Thymus (tissue), 11 donors: ENCODE data around the gene RNF215. TPM values are rescaled to one million over a fixed set of nuclear protein-coding genes. Genes with fewer than 3 reads are reported as not detected.

Experiments
- DNase-seq, 9 donors: peaks; one replicate each; pipeline ENCODE4 v3.0.0-alpha.2; 2013; ENCODE audit warnings: low spot score in 9 of 9, low read depth in 6 of 9, missing footprints in 1 of 9
- H3K27ac ChIP-seq, 2 donors: one replicate each; pipeline ENCODE4 v1.5.1; 2013; ENCODE audit warnings: control low read depth in 1 of 2, low read depth in 1 of 2, low read length in 1 of 2, mild to moderate bottlenecking in 1 of 2, moderate library complexity in 1 of 2
- H3K27me3 ChIP-seq, 2 donors: one replicate each; pipeline ENCODE4 v1.5.1; 2013; ENCODE audit warnings: low read length in 1 of 2; ENCODE audit not compliant: control insufficient read depth in 2 of 2, insufficient read depth in 1 of 2
- H3K36me3 ChIP-seq, 2 donors: one replicate each; pipeline ENCODE4 v1.5.1; 2013; ENCODE audit warnings: low read length in 1 of 2, mild to moderate bottlenecking in 1 of 2, moderate library complexity in 1 of 2; ENCODE audit not compliant: control insufficient read depth in 2 of 2, insufficient read depth in 2 of 2
- H3K4me1 ChIP-seq, 2 donors: one replicate each; pipeline ENCODE4 v1.5.1; 2013; ENCODE audit warnings: low read length in 2 of 2; ENCODE audit not compliant: control insufficient read depth in 2 of 2, insufficient read depth in 2 of 2
- H3K4me3 ChIP-seq, 2 donors: one replicate each; pipeline ENCODE4 v1.5.1; 2013; ENCODE audit warnings: low read length in 2 of 2, control low read depth in 1 of 2, mild to moderate bottlenecking in 1 of 2
- H3K9me3 ChIP-seq, 2 donors: one replicate each; pipeline ENCODE4 v1.5.1; 2013; ENCODE audit warnings: low read length in 1 of 2, mild to moderate bottlenecking in 1 of 2; ENCODE audit not compliant: control insufficient read depth in 2 of 2, insufficient read depth in 1 of 2
- WGBS: extraction: QIAGEN DNeasy Blood & Tissue Kit; methylation state at CpG from one replicate; pipeline ENCODE4 v1.1.7; 2013; 5-methylcytosine and 5-hydroxymethylcytosine counted together
- polyA plus RNA-seq: library from polyadenylated mRNA; stranded (reverse); fragments of 200-250 nt; gene quantifications from one replicate; pipeline ENCODE4 v1.2.3, GENCODE V29; 2013
- total RNA-seq: library from RNA; stranded (reverse); fragments of 120-200 nt; gene quantifications from one replicate; pipeline ENCODE4 v1.2.4, GENCODE V29; 2013
- donor health status: healthy.

Gene RNF215
- total and polyA plus RNA-seq, 2 donors = 6.4 to 11.1 TPM

- H3K27me3 ChIP-seq = peaks cover 0 to 2% of the 10 kb centered on the region in 2 donors
- H3K36me3 ChIP-seq = no peaks in the 10 kb centered on the region
- H3K4me1 ChIP-seq = peaks cover 0 to 4% of the 10 kb centered on the region in 2 donors
- peaks cover 0 to 7% of the 10 kb centered on the region in 2 donors for H3K9me3 ChIP-seq
- 97% methylated on average over 33 of the region's 33 CpGs for WGBS
- H3K4me3 ChIP-seq = no peak overlapping the region
- DNase-seq = no peak
- no peak overlapping the region for H3K27ac ChIP-seq
Measured at GRCh38 chr22:30373331-30374325, 13.6 kb downstream of the RNF215 start.

GRCh38 chr22:30372915-30373314, 14.3 kb downstream of the RNF215 start:
- H3K4me3 ChIP-seq = no peak overlapping the region
- peaks cover 0 to 7% of the 10 kb centered on the region in 2 donors for H3K9me3 ChIP-seq
- DNase-seq = no peak
- H3K27me3 ChIP-seq = peaks cover 0 to 1% of the 10 kb centered on the region in 2 donors
- WGBS = 87% methylated on average over 8 of the region's 8 CpGs
- no peak overlapping the region for H3K27ac ChIP-seq
- peaks cover 0 to 4% of the 10 kb centered on the region in 2 donors for H3K4me1 ChIP-seq
- H3K36me3 ChIP-seq = no peaks in the 10 kb centered on the region

GRCh38 chr22:30371981-30372380, 15.2 kb downstream of the RNF215 start:
- Histone ChIP-seq H3K4me1 (peaks cover 0 to 4% of the 10 kb centered on the region in 2 donors), H3K4me3 (no peak overlapping the region), H3K27me3 (no peaks in the 10 kb centered on the region), H3K9me3 (peaks cover 0 to 7% of the 10 kb centered on the region in 2 donors), H3K36me3 (no peaks in the 10 kb centered on the region), H3K27ac (no peak overlapping the region)
- no peak for DNase-seq
- 98% methylated on average over 13 of the region's 13 CpGs for whole genome bisulfite sequencing

- peaks cover 0 to 7% of the 10 kb centered on the region in 2 donors for H3K9me3 ChIP-seq
- H3K4me3 ChIP-seq = no peak overlapping the region
- no peaks in the 10 kb centered on the region for H3K27me3 ChIP-seq
- 97% methylated on average over 9 of the region's 9 CpGs for WGBS
- peaks cover 0 to under 1% of the 10 kb centered on the region in 2 donors for H3K36me3 ChIP-seq
- H3K4me1 ChIP-seq = peaks cover 0 to 4% of the 10 kb centered on the region in 2 donors
- no peak overlapping the region for H3K27ac ChIP-seq
- DNase-seq = no peak
Measured at GRCh38 chr22:30371321-30371720, 15.9 kb downstream of the RNF215 start.

GRCh38 chr22:30370641-30371230, 16.5 kb downstream of the RNF215 start:
- DNase-seq = no peak
- Histone ChIP-seq H3K4me3 (no peak overlapping the region), H3K27ac (peak overlapping the region in 1 of 2 donors; percentile 33), H3K4me1 (peaks cover 0 to 4% of the 10 kb centered on the region in 2 donors), H3K9me3 (peaks cover 0 to 7% of the 10 kb centered on the region in 2 donors), H3K36me3 (peaks cover 0 to 4% of the 10 kb centered on the region in 2 donors), H3K27me3 (no peaks in the 10 kb centered on the region)
- 93% methylated on average over 19 of the region's 19 CpGs for WGBS

GRCh38 chr22:30368420-30368819, 18.8 kb downstream of the RNF215 start:
- H3K9me3 ChIP-seq = peaks cover 0 to 7% of the 10 kb centered on the region in 2 donors
- H3K4me1 ChIP-seq = peaks cover 0 to 4% of the 10 kb centered on the region in 2 donors
- H3K36me3 ChIP-seq = peaks cover 0 to 4% of the 10 kb centered on the region in 2 donors
- H3K27me3 ChIP-seq = no peaks in the 10 kb centered on the region
- H3K27ac ChIP-seq = no peak overlapping the region
- no peak for DNase-seq
- no peak overlapping the region for H3K4me3 ChIP-seq
- WGBS = 99% methylated on average over 9 of the region's 9 CpGs

GRCh38 chr22:30365891-30366290, 21.3 kb downstream of the RNF215 start:
- no peaks in the 10 kb centered on the region for H3K9me3 ChIP-seq
- peaks cover 0 to 21% of the 10 kb centered on the region in 2 donors for H3K4me1 ChIP-seq
- 97% methylated on average over 18 of the region's 18 CpGs for WGBS
- no peaks in the 10 kb centered on the region for H3K27me3 ChIP-seq
- no peak overlapping the region for H3K4me3 ChIP-seq
- H3K36me3 ChIP-seq = peaks cover 0 to 4% of the 10 kb centered on the region in 2 donors
- no peak for DNase-seq
- no peak overlapping the region for H3K27ac ChIP-seq

- DNase-seq = peak in 1 of 9 donors; percentile 22
- Histone ChIP-seq H3K36me3 (peaks cover 0 to 4% of the 10 kb centered on the region in 2 donors), H3K4me1 (peaks cover 0 to 23% of the 10 kb centered on the region in 2 donors), H3K9me3 (no peaks in the 10 kb centered on the region), H3K27ac (no peak overlapping the region), H3K27me3 (no peaks in the 10 kb centered on the region), H3K4me3 (no peak overlapping the region)
- 86% methylated on average over 7 of the region's 7 CpGs for WGBS
Measured at GRCh38 chr22:30362651-30363281, 24.4 kb downstream of the RNF215 start.
